Stimulated activated CD8-positive, alpha-beta memory T cell treated with anti-CD3 and anti-CD28 coated beads, Interleukin-15, amount 100 ng/mL, for 4 hours (primary cell): ENCODE measurements around the gene SPTY2D1.
"Not testable (repeated sequence)": the region's sequence is repeated elsewhere in the genome, so short reads cannot be mapped to it uniquely, and the experiment has no call there.

ENCODE experiments used
- DNase-seq, 2 donors: peaks; one replicate each; pipeline ENCODE4 v3.0.0-alpha.2; 2020; ENCODE audit warnings: low read depth in 2 of 2

SPTY2D1 gene

GRCh38 chr11:18617688-18618341, 16.3 kb downstream of the SPTY2D1 start:
- DNase-seq = peak in 1 of 2 donors; percentile 28

GRCh38 chr11:18615628-18616392, 18.3 kb downstream of the SPTY2D1 start:
- DNase-seq = no peak

- DNase-seq = no peak
These were observed 19.5 kb downstream of the SPTY2D1 start for GRCh38 chr11:18614667-18615066.

GRCh38 chr11:18612394-18612793, 21.7 kb downstream of the SPTY2D1 start:
- no peak for DNase-seq

DNA sequence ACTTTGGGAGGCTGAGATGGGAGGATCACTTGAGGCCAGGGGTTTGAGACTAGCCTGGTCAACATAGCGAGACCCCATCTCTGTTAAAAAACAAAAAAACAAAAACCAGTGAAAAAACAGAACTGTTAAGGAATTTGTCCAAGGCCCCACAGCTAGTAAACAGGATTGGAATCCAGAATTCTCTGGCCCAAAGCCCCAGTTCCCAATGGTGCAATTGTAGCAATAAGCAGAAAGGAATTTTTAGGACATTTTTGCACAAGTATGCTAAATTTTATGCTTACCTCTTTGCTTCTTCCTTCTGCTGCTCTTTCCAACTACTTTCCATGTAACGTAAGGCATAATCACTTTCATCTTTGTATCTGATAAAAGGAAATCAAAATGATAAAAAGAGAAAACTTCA, 22.9 kb downstream of the SPTY2D1 start:
- DNase-seq = no peak

DNA sequence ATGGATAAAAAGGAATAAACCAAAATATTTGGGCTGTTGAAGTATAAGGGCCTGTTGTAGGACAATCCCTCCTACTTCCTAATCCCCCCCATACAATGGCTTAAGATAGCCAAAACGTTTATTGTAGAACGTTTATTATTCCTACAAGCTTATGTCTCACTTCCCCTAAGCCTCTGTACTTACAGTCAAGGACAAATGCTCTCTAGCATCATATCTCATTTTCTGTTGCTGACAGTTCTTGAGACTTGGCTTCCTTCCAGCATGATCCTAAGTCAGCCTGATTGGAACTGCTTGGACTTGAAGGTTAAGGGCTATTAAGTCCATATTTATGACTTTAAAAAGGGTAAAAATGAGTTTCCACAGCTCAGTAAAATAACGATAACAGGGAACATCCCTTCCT, 25.8 kb downstream of the SPTY2D1 start:
- no peak for DNase-seq

DNA sequence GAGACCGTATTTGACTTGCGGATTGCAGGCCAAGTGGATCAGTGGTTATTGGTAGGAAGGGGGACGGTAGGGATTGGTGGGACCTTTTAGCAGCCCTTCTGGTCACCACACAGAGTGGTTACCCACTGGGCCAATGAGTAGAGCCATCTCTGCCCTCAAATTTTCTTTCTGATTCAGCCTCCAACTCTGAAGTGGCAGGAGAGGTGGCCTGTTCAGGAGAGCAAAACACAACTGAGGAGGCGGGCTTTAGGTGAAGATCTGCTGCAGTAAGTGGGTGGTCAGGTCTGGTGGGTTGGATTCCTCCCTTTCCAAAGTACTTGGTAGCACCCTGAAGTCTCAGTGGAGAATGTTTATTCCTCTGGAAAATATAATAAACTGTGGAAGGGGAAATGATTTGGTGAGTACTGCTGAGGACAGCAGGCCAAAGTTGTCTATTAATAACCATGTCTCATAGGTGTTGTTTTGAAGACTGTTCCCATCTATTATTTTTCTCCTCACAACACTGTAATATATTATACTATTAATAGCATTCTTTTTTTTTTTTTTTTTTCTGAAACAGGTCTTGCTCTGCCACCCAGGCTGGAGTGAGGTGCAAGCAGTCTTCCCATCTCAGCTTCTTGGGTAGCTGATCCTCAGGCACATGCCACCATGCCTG, 33.1 kb downstream of the SPTY2D1 start:
- no peak for DNase-seq

DNA sequence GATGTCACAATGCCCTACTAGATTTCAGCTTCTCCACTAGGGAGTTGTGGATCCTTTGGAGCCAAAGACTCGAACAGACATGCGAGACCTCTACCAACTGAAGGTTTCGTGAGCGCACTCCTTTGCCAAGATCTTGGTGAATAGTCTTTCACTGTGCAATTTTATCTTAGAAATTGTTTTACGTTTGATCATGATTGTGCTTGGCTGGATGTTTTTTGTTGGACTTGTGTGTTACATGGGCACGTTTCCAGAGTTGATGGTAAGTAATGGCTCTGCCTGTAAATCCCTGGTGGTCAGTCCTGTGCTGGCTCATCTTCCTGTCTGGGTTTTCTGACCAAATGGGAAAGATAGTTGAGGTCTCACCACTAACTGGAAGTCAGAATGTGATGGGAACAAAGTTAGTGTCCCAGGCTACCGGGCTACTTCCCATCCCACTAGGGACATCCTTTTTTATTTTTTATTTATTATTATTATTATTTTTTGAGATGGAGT, 34.4 kb downstream of the SPTY2D1 start, which contains the start of gene MISFA:
Gene MISFA, plus strand, starts transcription at position 51 of the 492 bp plus-strand sequence. Its CDS starts 140 bp downstream, at position 191.
- DNase-seq = no peak

DNA sequence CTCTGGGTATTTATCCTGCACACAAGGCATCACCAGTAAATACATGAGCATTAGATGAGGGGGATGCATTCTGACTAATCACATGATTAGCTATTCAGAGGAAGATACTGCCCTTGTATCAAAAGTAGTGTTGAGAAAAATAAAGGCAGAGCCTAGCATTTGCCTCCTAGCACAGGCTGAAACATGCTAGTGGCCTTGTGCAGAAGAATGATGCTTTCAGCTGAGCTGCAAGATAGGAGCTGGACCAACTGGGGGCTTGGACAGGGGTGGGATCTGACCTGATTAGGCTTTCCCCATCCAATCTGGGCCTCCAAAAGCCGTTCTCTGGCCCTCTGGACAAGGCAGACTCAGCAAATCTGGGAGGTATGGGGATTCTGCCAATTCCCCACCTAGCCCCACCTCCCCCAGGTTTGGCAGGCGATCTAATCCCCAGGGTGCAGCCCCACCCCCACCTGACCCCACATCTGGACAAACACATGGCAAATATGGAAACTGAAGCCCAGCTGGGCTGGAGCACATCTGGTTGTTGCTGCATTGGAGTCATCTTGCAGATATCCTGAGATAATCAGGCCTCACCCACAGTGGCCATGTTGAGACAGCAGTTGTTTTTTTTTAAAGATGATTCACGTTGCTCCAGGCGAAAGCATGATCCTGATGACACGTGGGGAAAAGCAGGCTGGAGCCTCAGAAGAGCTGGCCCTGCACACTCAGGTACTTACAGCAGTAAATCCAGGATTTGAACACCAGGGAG, 39.0 kb downstream of the SPTY2D1 start:
- DNase-seq = no peak

DNA sequence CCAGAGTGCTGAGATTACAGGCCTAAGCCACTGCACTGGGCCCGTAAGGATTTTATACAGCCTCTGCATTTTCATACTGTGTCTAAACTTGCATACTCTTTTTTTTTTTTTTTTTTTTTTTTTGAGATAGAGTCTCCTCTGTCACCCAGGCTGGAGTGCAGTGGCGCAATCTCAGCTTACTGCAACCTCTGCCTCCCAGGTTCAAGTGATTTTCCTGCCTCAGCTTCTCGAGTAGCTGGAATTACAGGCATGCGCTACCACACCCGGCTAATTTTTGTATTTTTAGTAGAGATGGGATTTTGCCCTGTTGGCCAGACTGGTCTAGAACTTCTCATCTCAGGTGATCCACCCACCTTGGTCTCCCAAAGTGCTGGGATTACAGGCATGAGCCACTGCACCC, 40.1 kb downstream of the SPTY2D1 start:
- DNase-seq = not testable (repeated sequence)

- no peak for DNase-seq
These were observed 43.6 kb downstream of the SPTY2D1 start for GRCh38 chr11:18590571-18590970.

GRCh38 chr11:18588297-18589252, 45.6 kb downstream of the SPTY2D1 start, which contains the start of gene UEVLD:
UEVLD (minus strand) TSS chr11:18588734; CDS start chr11:18588654, 80 bp downstream.
- DNase-seq = peak; percentile 22 to 43

- no peak for DNase-seq
These were observed 52.3 kb downstream of the SPTY2D1 start for GRCh38 chr11:18581825-18582224.

DNA sequence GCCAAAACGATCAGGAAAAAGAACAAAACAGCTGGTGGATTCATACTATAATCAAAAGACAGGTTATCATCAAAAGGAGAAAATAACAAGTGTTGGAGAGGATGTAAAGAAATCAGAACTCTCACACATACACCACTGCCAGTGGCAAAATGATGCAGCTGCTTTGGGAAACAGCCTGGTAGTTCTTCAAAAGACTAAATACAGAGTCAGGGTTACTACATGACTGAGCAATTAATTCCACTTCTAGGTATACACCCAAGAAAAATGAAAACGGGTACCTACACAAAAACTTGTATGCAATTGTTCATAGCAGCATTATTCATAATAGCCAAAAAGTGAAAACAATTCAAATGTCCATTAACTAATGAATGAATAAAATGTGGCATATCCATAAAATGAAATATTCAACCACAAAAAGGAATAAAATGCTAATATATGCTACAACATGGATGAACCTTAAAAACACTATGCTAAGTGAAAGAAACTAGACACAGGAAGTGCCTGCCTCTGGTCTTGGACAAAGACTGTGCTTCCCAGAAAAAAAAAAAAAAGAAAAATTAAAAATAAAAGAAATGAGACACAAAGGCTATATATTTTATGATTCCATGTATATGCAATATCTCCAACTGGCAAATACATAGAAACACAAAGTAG, 53.9 kb downstream of the SPTY2D1 start:
- DNase-seq = no peak

- DNase-seq = no peak
These were observed 55.1 kb downstream of the SPTY2D1 start for GRCh38 chr11:18578975-18579598.

GRCh38 chr11:18575361-18575760, 58.8 kb downstream of the SPTY2D1 start:
- no peak for DNase-seq

DNA sequence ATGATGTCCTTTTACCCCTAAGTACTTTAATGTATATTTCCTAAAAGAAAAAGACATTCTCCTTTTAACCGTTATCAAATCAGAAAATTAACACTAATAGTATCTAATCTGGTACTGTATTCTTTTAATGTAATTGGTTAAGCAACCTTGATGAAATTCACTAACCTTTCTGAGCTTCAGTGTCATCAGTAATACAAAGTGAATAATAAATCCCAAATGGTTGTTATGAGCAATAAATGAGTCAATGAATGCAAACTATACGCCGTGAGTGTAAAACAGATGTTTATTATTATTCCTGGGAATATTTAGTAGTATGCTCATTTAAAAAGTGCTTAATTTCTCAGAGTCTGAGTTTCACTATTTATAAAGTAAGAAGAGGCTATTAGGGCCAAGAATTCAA, 67.1 kb downstream of the SPTY2D1 start:
- DNase-seq = no peak

DNA sequence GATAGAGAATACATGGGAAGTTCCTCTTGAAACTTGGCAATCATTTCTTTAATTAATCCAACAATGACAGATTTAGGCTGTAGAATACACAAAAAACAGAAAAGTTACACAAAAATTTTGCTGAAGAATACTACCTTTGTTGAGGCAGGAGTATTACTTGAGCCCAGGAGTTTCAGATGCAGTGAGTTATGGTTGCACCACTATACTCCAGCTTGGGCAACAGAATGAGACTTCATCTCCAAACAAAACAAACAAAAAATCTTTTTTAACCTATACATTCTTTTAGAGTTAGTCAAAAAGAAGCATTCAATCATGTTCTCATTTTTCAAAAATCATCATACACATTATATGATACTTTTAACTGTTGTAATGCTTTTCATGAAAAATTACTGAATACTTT, 67.7 kb downstream of the SPTY2D1 start:
- DNase-seq = no peak

DNA sequence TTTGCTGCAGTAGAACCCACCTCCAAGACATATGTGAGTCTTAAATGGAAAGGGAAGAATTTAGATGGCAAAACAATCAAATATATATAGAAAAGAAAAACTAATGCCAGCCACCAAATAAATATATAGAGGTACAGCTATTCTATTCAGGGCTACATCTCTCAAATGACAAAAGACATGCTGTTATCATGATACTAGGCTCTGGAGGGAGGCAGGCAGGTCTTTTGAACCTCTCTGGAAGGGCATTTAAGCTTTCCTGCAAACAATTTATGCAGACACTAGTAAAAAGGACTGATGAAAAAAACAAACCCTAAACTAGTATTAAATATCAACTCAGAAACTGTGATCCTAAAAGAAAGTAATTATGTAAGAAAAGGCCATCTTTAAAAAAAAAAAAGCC, 70.0 kb downstream of the SPTY2D1 start:
- DNase-seq = no peak
